Esophagus squamous epithelium (tissue), 5 donors: ENCODE measurements around the gene YIPF6. TPM values are rescaled to one million over a fixed set of nuclear protein-coding genes. Genes with fewer than 3 reads are reported as not detected.

Source experiments
- DNase-seq: peaks from one replicate; lab custom pipeline; 2025; lab: John Stamatoyannopoulos, UW
- H3K27ac ChIP-seq, 4 donors: fragments of 200-600 bp; sonication (generic); one replicate each; pipeline ENCODE4 v1.5.1; 2016 to 2019; ENCODE audit warnings: mild to moderate bottlenecking in 1 of 4
- H3K27me3 ChIP-seq, 4 donors: fragments of 200-600 bp; sonication (generic); 1 replicate in 3 of 4; 2 replicates in 1 of 4; pipeline versions ENCODE4 v1.5.1 to v1.6.0; 2017 to 2021; ENCODE audit warnings: antibody characterized with exemption in 1 of 4
- H3K36me3 ChIP-seq, 3 donors: fragments of 200-600 bp; sonication (generic); one replicate each; pipeline ENCODE4 v1.5.1; 2016 to 2019
- H3K4me1 ChIP-seq, 3 donors: fragments of 200-600 bp; sonication (generic); one replicate each; pipeline ENCODE4 v1.5.1; 2017 to 2019
- H3K4me3 ChIP-seq, 4 donors: fragments of 200-600 bp; sonication (generic); 1 replicate in 3 of 4; 2 replicates in 1 of 4; pipeline ENCODE4 v1.5.1; 2016 to 2019; ENCODE audit warnings: mild to moderate bottlenecking in 2 of 4, moderate library complexity in 1 of 4
- H3K9me3 ChIP-seq, 3 donors: fragments of 200-600 bp; sonication (generic); one replicate each; pipeline ENCODE4 v1.5.1; 2016 to 2019
- POLR2A ChIP-seq, 4 donors: fragments of 450-650 bp; IDR thresholded peaks; one replicate each; pipeline ENCODE4 v1.6.1; 2017; ENCODE audit warnings: antibody characterized with exemption in 4 of 4, mild to moderate bottlenecking in 4 of 4, moderate library complexity in 3 of 4
- WGBS, 2 donors: methylation state at CpG; one replicate each; pipeline ENCODE4 v1.1.5; 2018; 5-methylcytosine and 5-hydroxymethylcytosine counted together
- intact Hi-C: fragments of 100-400 bp; cut with DNase I; formaldehyde crosslinking; loops from one replicate; pipeline ENCODE4 v1.15.0; 2022
- small RNA-seq, 4 donors: library from RNA; depleted of rRNA; stranded (forward); fragments of <200 nt; gene quantifications; one replicate each; pipeline ENCODE3, GENCODE V24; 2016
- total RNA-seq, 4 donors: library from RNA; depleted of rRNA; stranded (reverse); fragments of >200 nt; gene quantifications; one replicate each; pipeline ENCODE4 v1.1.0, GENCODE V29; 2016
- TF ChIP-seq, protein P1 (sequence below), 6 experiments: fragments of 450-650 bp in 4 of 6; fragments of 200-600 bp in 2 of 6; sonication (generic) in 2 of 6; IDR thresholded peaks; one replicate each; pipeline ENCODE4 v1.5.1; 2016 to 2019; ENCODE audit warnings: antibody characterized with exemption in 6 of 6, mild to moderate bottlenecking in 4 of 6, moderate library complexity in 4 of 6
- donor health status: DM: yes; HTN: yes; CAD: no.

Gene YIPF6
- total RNA-seq, 4 donors from 2014 or later: 14.8 to 22.0 (median 18.2) TPM

- Histone ChIP-seq H3K4me3 (no peak overlapping the region), H3K27me3 (no peaks in the 10 kb centered on the region), H3K4me1 (no peaks in the 10 kb centered on the region), H3K36me3 (no peaks in the 10 kb centered on the region), H3K9me3 (no peaks in the 10 kb centered on the region), H3K27ac (peak overlapping the region in 1 of 4 donors; percentile 29)
- no peak for DNase-seq
- TF ChIP-seq, protein P1, sequence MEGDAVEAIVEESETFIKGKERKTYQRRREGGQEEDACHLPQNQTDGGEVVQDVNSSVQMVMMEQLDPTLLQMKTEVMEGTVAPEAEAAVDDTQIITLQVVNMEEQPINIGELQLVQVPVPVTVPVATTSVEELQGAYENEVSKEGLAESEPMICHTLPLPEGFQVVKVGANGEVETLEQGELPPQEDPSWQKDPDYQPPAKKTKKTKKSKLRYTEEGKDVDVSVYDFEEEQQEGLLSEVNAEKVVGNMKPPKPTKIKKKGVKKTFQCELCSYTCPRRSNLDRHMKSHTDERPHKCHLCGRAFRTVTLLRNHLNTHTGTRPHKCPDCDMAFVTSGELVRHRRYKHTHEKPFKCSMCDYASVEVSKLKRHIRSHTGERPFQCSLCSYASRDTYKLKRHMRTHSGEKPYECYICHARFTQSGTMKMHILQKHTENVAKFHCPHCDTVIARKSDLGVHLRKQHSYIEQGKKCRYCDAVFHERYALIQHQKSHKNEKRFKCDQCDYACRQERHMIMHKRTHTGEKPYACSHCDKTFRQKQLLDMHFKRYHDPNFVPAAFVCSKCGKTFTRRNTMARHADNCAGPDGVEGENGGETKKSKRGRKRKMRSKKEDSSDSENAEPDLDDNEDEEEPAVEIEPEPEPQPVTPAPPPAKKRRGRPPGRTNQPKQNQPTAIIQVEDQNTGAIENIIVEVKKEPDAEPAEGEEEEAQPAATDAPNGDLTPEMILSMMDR (IDR thresholded peaks at IDR 0.05): no peak
- no peak for TF ChIP-seq POLR2A (IDR thresholded peaks at IDR 0.05)
- intact Hi-C loops: no loop called here
- WGBS, 2 donors: 20 to 48% methylated on average over 2 of the region's 2 CpGs
Measured at GRCh38 chrX:68571610-68572311, 72.9 kb downstream of the YIPF6 start.

- Histone ChIP-seq H3K9me3 (no peaks in the 10 kb centered on the region), H3K27ac (no peak overlapping the region), H3K4me1 (no peaks in the 10 kb centered on the region), H3K4me3 (no peak overlapping the region), H3K36me3 (no peaks in the 10 kb centered on the region), H3K27me3 (no peaks in the 10 kb centered on the region)
- TF ChIP-seq POLR2A (IDR thresholded peaks at IDR 0.05): no peak
- TF ChIP-seq, protein P1 (IDR thresholded peaks at IDR 0.05): no peak
- intact Hi-C loops: no loop called here
- WGBS, 2 donors: 59 to 96% methylated on average over 3 of the region's 3 CpGs
- DNase-seq: no peak
Measured at GRCh38 chrX:68574240-68574639, 75.4 kb downstream of the YIPF6 start.

DNA sequence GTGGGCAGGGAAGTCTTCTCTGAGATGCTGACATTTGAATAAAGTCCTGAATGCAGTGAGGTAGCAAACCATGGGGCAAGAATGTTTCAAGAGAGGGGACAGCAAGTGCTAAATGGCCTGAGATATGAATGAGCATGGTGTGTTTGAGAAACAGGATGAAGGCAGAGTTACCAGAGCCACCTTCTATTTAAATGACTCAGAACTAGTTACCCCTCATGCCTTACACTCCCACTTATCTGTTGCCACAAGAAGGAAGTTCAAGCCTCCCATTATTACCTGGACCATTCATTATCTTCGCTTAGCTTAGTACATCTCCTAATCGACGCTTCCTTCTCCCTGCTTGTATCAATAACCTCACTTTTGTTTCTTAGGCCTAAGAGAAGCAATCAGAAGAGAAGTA is 81.0 kb downstream of the YIPF6 start:
- TF ChIP-seq, protein P1 (IDR thresholded peaks at IDR 0.05): no peak
- TF ChIP-seq POLR2A (IDR thresholded peaks at IDR 0.05): no peak
- Histone ChIP-seq H3K4me3 (no peak overlapping the region), H3K4me1 (no peaks in the 10 kb centered on the region), H3K27me3 (no peaks in the 10 kb centered on the region), H3K36me3 (no peaks in the 10 kb centered on the region), H3K27ac (no peak overlapping the region), H3K9me3 (no peaks in the 10 kb centered on the region)
- intact Hi-C loops: no loop called here
- no peak for DNase-seq
- WGBS, 2 donors: 84% methylated on average over 3 of the region's 3 CpGs; no CpG with 5 or more reads in 1 of the 2 donors

DNA sequence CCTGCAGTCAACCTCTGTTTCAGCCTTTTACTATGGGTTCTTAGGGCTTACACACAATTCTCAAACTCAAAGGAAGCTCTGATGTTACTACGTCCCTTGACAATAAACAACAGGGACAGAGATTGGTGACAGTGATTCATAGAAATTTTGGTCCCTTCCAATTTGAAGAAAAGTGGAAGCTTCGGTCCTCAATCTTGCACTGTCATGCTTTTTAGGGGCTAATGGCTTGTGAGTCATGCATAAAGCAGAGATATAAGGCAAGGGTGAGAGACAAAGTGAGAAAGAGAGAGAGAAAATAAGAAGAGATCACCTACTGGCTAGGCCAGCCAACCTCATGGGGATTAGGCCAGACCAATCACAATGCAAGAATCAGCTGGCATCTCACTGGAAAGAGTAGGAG is 85.4 kb downstream of the YIPF6 start:
- no peaks in the 10 kb centered on the region for H3K4me1 ChIP-seq
- no peaks in the 10 kb centered on the region for H3K27me3 ChIP-seq
- H3K4me3 ChIP-seq: no peak overlapping the region
- intact Hi-C loops: no loop called here
- H3K36me3 ChIP-seq: no peaks in the 10 kb centered on the region
- WGBS, 2 donors: 80 to 100% methylated on average over 1 to 2 of the region's 2 CpGs
- no peak for DNase-seq
- TF ChIP-seq, protein P1 (IDR thresholded peaks at IDR 0.05): no peak
- TF ChIP-seq POLR2A (IDR thresholded peaks at IDR 0.05): no peak
- H3K9me3 ChIP-seq: no peaks in the 10 kb centered on the region
- no peak overlapping the region for H3K27ac ChIP-seq

Small RNAs within 50 kb of the gene (small RNA-seq; reads per million reads assigned to genes)
- 0 reads per million in 4 donors for gene RNU6-245P

Other genes starting within 250 kb of the YIPF6 start
- gene OPHN1, start 65.6 kb upstream of the YIPF6 start, total RNA-seq: 1 to 10 TPM; 2.6 to 6.5 (median 4.4) TPM
- gene STARD8, start 148.6 kb downstream of the YIPF6 start, total RNA-seq: 1 to 10 TPM in 3 of 4 donors, under 1 TPM in 1; 0.95 to 9.9 (median 2.1) TPM